Fibroblast of lung (primary cell): ENCODE data around the gene CHM.

ENCODE experiments used
- EZH2 ChIP-seq: IDR thresholded peaks from 2 replicates; pipeline ENCODE4 v1.5.1; 2012; ENCODE audit warnings: low read length, control low read depth, mild to moderate bottlenecking; ENCODE audit errors: missing control alignments
- TF ChIP-seq, protein P1 (sequence below), 2 donors: IDR thresholded peaks in 1 of 2; conservative IDR thresholded peaks in 1 of 2; 1 replicate in 1 of 2; 2 replicates in 1 of 2; pipeline ENCODE4 v1.5.1; 2011 to 2012; ENCODE audit warnings: low read length in 2 of 2, control low read depth in 1 of 2, inconsistent platforms in 1 of 2, low read depth in 1 of 2, mild to moderate bottlenecking in 1 of 2

DNA sequence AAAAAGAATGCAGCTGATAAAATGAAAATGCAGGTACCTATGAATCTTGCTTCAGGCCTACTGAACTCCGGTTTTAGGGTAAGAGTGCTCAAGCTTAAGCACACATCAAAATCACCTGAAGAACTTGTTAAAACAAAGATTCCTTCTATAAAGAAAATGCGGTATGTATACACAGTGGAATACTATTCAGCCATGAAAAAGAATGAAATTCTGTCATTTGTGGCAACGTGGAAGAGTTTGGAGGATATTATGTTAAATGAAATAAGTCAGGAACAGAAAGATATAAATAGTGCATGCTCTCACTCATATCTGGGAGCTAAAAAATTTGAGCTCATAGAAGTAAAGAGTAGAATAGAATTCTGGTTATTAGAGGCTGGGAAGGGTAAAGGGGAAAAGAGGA is 14.0 kb upstream of the CHM start:
- TF ChIP-seq, protein P1, sequence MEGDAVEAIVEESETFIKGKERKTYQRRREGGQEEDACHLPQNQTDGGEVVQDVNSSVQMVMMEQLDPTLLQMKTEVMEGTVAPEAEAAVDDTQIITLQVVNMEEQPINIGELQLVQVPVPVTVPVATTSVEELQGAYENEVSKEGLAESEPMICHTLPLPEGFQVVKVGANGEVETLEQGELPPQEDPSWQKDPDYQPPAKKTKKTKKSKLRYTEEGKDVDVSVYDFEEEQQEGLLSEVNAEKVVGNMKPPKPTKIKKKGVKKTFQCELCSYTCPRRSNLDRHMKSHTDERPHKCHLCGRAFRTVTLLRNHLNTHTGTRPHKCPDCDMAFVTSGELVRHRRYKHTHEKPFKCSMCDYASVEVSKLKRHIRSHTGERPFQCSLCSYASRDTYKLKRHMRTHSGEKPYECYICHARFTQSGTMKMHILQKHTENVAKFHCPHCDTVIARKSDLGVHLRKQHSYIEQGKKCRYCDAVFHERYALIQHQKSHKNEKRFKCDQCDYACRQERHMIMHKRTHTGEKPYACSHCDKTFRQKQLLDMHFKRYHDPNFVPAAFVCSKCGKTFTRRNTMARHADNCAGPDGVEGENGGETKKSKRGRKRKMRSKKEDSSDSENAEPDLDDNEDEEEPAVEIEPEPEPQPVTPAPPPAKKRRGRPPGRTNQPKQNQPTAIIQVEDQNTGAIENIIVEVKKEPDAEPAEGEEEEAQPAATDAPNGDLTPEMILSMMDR (conservative IDR thresholded peaks at IDR 0.05 in 1 of 2, IDR thresholded peaks at IDR 0.05 in 1 of 2; ENCODE audit: low read depth in 1 of 2, low read length in 2 of 2): no peak
- no peak for TF ChIP-seq EZH2
